SH-SY5Y (cell line): ENCODE results near the gene PTHLH.

Source experiments
- GATA2 ChIP-seq: IDR thresholded peaks from 2 replicates; pipeline ENCODE4 v1.6.1; 2011; ENCODE audit warnings: mild to moderate bottlenecking, low read depth, low read length
- GATA3 ChIP-seq: IDR thresholded peaks from 2 replicates; pipeline ENCODE4 v1.6.1; 2011; ENCODE audit warnings: low read depth, mild to moderate bottlenecking, low read length, moderate library complexity

DNA sequence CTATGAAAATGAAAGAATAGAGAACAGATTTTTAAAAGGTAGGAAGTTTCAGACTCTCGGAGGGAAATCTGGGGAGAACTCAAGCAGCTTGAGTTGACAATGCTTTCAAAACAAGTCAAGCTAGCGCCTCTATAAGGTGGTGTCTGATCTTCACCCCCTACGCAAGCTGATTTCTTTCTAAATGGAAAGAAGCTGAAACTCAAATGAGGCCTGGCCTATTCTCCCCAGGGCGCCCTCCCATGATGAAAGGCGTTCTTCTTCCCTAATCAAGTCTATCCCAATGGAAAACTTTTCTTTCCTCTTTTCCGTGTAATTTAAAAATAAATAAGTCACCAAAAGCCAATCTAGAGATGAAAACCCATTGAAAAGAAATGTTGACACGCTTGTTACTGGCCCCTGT lies 20.6 kb downstream of the PTHLH start:
- TF ChIP-seq GATA2 (no peak), GATA3 (no peak)
